Fibroblast of the conjunctiva (primary cell): ENCODE results near the gene LRRC4.

Source experiments
- DNase-seq: peaks from one replicate; pipeline ENCODE4 v3.0.0-alpha.2; 2010; ENCODE audit warnings: low read depth

LRRC4 gene

GRCh38 chr7:128059143-128059988, 28.1 kb upstream of the LRRC4 start:
- DNase-seq = no peak

- no peak for DNase-seq
Observed at GRCh38 chr7:128057909-128058308, 26.7 kb upstream of the LRRC4 start.

GRCh38 chr7:128056901-128057300, 25.7 kb upstream of the LRRC4 start:
- peak; percentile 63 for DNase-seq

GRCh38 chr7:128055637-128056036, 24.4 kb upstream of the LRRC4 start:
- DNase-seq = no peak

GRCh38 chr7:128054511-128054910, 23.3 kb upstream of the LRRC4 start:
- no peak for DNase-seq

GRCh38 chr7:128053991-128054390, 22.8 kb upstream of the LRRC4 start:
- DNase-seq = no peak

GRCh38 chr7:128053023-128053422, 21.8 kb upstream of the LRRC4 start:
- no peak for DNase-seq

- no peak for DNase-seq
Observed at GRCh38 chr7:128052404-128052803, 21.2 kb upstream of the LRRC4 start.

GRCh38 chr7:128045766-128046165, 14.5 kb upstream of the LRRC4 start:
- DNase-seq = no peak

- DNase-seq = no peak
Observed at GRCh38 chr7:128045158-128045557, 13.9 kb upstream of the LRRC4 start.

GRCh38 chr7:128044064-128044463, 12.8 kb upstream of the LRRC4 start:
- DNase-seq = no peak

GRCh38 chr7:128042012-128042411, 10.8 kb upstream of the LRRC4 start:
- no peak for DNase-seq

GRCh38 chr7:128041203-128041602, 10.0 kb upstream of the LRRC4 start:
- DNase-seq = peak; percentile 51

GRCh38 chr7:128040205-128040604, 9.0 kb upstream of the LRRC4 start:
- DNase-seq = no peak

- no peak for DNase-seq
Observed at GRCh38 chr7:128039544-128039953, 8.3 kb upstream of the LRRC4 start.

- DNase-seq = no peak
Observed at GRCh38 chr7:128037880-128038619, 6.8 kb upstream of the LRRC4 start.

GRCh38 chr7:128037081-128037480, 5.8 kb upstream of the LRRC4 start:
- no peak for DNase-seq

- DNase-seq = no peak
Observed at GRCh38 chr7:128036226-128036940, 5.1 kb upstream of the LRRC4 start.

GRCh38 chr7:128035712-128036111, 4.5 kb upstream of the LRRC4 start:
- DNase-seq = no peak

GRCh38 chr7:128034825-128035224, 3.6 kb upstream of the LRRC4 start:
- DNase-seq = no peak

- DNase-seq = no peak
Observed at GRCh38 chr7:128033246-128033645, 2.0 kb upstream of the LRRC4 start.

- DNase-seq = no peak
Observed at GRCh38 chr7:128032605-128033235, 1.5 kb upstream of the LRRC4 start.
